Fibroblast of lung (primary cell): ENCODE data around the gene DNAAF1.

Experiments
- EZH2 ChIP-seq: IDR thresholded peaks from 2 replicates; pipeline ENCODE4 v1.5.1; 2012; ENCODE audit warnings: low read length, control low read depth, mild to moderate bottlenecking; ENCODE audit errors: missing control alignments
- TF ChIP-seq, protein P1 (sequence below), 2 donors: IDR thresholded peaks in 1 of 2; conservative IDR thresholded peaks in 1 of 2; 1 replicate in 1 of 2; 2 replicates in 1 of 2; pipeline ENCODE4 v1.5.1; 2011 to 2012; ENCODE audit warnings: low read length in 2 of 2, control low read depth in 1 of 2, inconsistent platforms in 1 of 2, low read depth in 1 of 2, mild to moderate bottlenecking in 1 of 2

DNA sequence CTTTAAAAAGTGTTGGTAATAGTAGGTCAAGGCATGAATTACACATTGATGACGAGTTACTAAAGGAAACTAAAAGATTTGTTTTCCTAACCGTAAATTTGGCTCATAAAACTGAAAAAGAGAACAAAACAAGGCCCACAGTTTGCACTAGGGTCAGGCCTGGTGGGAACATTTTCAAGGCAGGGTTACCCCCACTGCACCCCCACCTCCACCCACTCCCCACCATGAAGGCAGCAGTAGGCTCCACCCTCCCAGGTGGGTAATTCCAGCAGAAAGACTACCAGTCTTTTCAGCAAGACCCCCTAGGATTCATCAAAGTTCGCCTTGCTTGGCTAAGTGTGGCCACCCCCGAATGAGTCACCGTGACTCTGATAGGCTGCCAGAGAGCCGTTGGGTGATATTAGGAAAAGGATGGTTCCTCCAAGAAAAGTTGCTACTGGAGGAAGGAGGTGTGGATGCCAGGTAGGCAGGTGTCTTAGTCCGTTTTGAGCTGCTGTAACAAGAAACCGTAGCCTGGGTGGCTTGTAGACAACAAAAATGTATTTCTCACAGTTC is 8.6 kb downstream of the DNAAF1 start:
- TF ChIP-seq, protein P1, sequence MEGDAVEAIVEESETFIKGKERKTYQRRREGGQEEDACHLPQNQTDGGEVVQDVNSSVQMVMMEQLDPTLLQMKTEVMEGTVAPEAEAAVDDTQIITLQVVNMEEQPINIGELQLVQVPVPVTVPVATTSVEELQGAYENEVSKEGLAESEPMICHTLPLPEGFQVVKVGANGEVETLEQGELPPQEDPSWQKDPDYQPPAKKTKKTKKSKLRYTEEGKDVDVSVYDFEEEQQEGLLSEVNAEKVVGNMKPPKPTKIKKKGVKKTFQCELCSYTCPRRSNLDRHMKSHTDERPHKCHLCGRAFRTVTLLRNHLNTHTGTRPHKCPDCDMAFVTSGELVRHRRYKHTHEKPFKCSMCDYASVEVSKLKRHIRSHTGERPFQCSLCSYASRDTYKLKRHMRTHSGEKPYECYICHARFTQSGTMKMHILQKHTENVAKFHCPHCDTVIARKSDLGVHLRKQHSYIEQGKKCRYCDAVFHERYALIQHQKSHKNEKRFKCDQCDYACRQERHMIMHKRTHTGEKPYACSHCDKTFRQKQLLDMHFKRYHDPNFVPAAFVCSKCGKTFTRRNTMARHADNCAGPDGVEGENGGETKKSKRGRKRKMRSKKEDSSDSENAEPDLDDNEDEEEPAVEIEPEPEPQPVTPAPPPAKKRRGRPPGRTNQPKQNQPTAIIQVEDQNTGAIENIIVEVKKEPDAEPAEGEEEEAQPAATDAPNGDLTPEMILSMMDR (conservative IDR thresholded peaks at IDR 0.05 in 1 of 2, IDR thresholded peaks at IDR 0.05 in 1 of 2; ENCODE audit: low read depth in 1 of 2, low read length in 2 of 2) = no peak
- TF ChIP-seq EZH2 = no peak
